22Rv1 (cell line): ENCODE results near the gene MIEN1.

ENCODE experiments used
- CTCF ChIP-seq: fragments of 450-650 bp; IDR thresholded peaks from 2 replicates; pipeline ENCODE4 v1.5.1; 2017; ENCODE audit warnings: mild to moderate bottlenecking
- ZFX ChIP-seq: fragments of 450-650 bp; IDR thresholded peaks from 2 replicates; pipeline ENCODE4 v1.6.1; 2017; ENCODE audit warnings: antibody characterized with exemption, borderline replicate concordance

- TF ChIP-seq CTCF (no peak), ZFX (no peak)
Observed at GRCh38 chr17:39736319-39737165, 6.2 kb upstream of the MIEN1 start.
